Measurements from ENCODE around the gene SF1.

GRCh38 chr11:64717268-64717578 is 61.1 kb downstream of the SF1 start:
- TF ChIP-seq CTCF (IDR thresholded peaks at IDR 0.05) (no peak), POLR2AphosphoS5 (IDR thresholded peaks at IDR 0.05; ENCODE audit: low read depth, low read length) (no peak), SIN3A (IDR thresholded peaks at IDR 0.05; ENCODE audit: borderline replicate concordance, insufficient read depth, low read depth, low read length) (no peak)
